Measurements from ENCODE around the gene TTC13. TPM values are rescaled to one million over a fixed set of nuclear protein-coding genes. Genes with fewer than 3 reads are reported as not detected.
A peak's percentile ranks its signal among the peaks of the same experiment; 100 is the strongest.
"Not testable (repeated sequence)": the region's sequence is repeated elsewhere in the genome, so short reads cannot be mapped to it uniquely, and the experiment has no call there.

TTC13 gene
- 10 to 100 TPM; 34.0 to 34.2 TPM for total RNA-seq

- POLR2A ChIA-PET: interaction anchor here (0.9 to 1.1 kb wide), 2 partner anchors 61 to 62 kb away, joined by 3 to 7 read pairs; no protein-coding TSS in a partner anchor
- Mint-ChIP-seq H3K9me3 (ENCODE audit: insufficient read depth) (no peaks in the 10 kb centered on the region), H3K27me3 (ENCODE audit: low read depth) (no peaks in the 10 kb centered on the region), H3K4me1 (ENCODE audit: low read depth) (peaks cover 31% of the 10 kb centered on the region), H3K36me3 (ENCODE audit: low read depth) (peaks cover 40% of the 10 kb centered on the region), H3K4me3 (peak within 1 kb of the TSS; percentile 96), H3K27ac (peak within 1 kb of the TSS; percentile 99)
- CTCF ChIA-PET: interaction anchor here (1.0 to 2.7 kb wide), 9 partner anchors 12 to 337 kb away, joined by 3 to 11 read pairs (median 5); partner anchors contain the start of gene COG2
- peak; percentile 98 for DNase-seq
- ATAC-seq: peak; percentile 96
Measured at GRCh38 chr1:230978491-230979388, at the start of gene TTC13, which contains the start of gene ARV1. TSS of gene TTC13 (minus strand) at chr1:230978861. CDS start at chr1:230978830, 31 bp downstream. TSS of gene ARV1 (plus strand) at chr1:230979094. CDS start at chr1:230979106, 12 bp downstream.

DNA sequence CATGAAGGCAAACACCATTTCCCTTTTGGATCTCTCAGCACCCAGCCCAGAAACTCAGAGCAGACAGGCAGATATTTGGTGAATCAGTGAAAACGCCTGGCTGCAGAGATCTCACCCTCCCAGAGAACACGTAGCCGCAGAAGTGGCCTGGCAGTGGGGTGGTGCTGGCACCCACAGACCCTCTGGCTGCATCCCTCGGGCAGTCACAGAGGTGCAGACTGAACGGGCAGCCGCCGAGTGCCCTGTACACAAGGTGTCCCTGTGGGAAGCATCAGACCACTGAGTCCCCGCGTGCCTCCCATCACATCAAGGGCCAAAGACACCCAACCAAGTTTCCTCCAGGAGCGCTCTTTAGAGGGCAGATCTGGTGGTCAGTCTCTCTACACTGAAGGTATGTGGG is 49.3 kb upstream of the TTC13 start:
- Mint-ChIP-seq H3K27me3 (ENCODE audit: low read depth) (no peaks in the 10 kb centered on the region), H3K4me3 (no peak overlapping the region), H3K27ac (no peak overlapping the region), H3K4me1 (ENCODE audit: low read depth) (peaks cover 13% of the 10 kb centered on the region), H3K36me3 (ENCODE audit: low read depth) (no peaks in the 10 kb centered on the region), H3K9me3 (ENCODE audit: insufficient read depth) (no peaks in the 10 kb centered on the region)
- DNase-seq (no peak), ATAC-seq (no peak)
- CTCF ChIA-PET: interaction anchor here (0.5 to 1.3 kb wide), 2 partner anchors 11 to 1690 kb away, joined by 3 to 4 read pairs; no protein-coding TSS in a partner anchor
- POLR2A ChIA-PET: interaction anchor here (0.6 kb wide), 1 partner anchor 21 kb away, joined by 3 read pairs; no protein-coding TSS in a partner anchor

GRCh38 chr1:231027136-231027925 is 48.7 kb upstream of the TTC13 start:
- ChIA-PET POLR2A (no interaction called here), CTCF (no interaction called here)
- Mint-ChIP-seq H3K27me3 (ENCODE audit: low read depth) (no peaks in the 10 kb centered on the region), H3K4me1 (ENCODE audit: low read depth) (peaks cover 10% of the 10 kb centered on the region), H3K36me3 (ENCODE audit: low read depth) (no peaks in the 10 kb centered on the region), H3K4me3 (no peak overlapping the region), H3K27ac (no peak overlapping the region), H3K9me3 (ENCODE audit: insufficient read depth) (no peaks in the 10 kb centered on the region)
- DNase-seq (no peak), ATAC-seq (no peak)

- POLR2A ChIA-PET: no interaction called here
- Mint-ChIP-seq H3K4me1 (ENCODE audit: low read depth) (peaks cover 10% of the 10 kb centered on the region), H3K4me3 (no peak overlapping the region), H3K36me3 (ENCODE audit: low read depth) (no peaks in the 10 kb centered on the region), H3K27me3 (ENCODE audit: low read depth) (no peaks in the 10 kb centered on the region), H3K27ac (no peak overlapping the region), H3K9me3 (ENCODE audit: insufficient read depth) (no peaks in the 10 kb centered on the region)
- DNase-seq (no peak), ATAC-seq (no peak)
- CTCF ChIA-PET: no interaction called here
Measured at GRCh38 chr1:231026576-231026975, 47.9 kb upstream of the TTC13 start.

DNA sequence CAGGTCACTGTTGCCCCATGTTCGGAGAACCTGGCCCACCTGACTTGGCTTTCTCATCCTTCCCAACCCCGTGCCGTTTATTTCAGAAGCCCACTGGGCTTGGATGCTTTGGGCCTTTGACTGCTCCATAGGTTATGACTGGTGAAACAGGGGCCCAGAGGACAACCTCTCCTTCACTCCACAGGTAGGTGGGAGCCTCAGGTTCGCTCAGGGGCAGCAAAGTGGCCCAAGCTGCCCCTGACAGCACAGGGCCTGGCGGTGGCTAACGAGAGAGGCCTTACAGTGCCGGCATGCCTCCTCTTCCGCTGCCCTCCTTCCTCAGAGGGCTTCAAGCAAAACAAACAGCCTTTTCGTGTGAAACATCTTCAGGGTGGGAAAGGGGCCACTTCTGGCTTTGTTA is 44.5 kb upstream of the TTC13 start:
- Mint-ChIP-seq H3K4me3 (no peak overlapping the region), H3K27me3 (ENCODE audit: low read depth) (no peaks in the 10 kb centered on the region), H3K36me3 (ENCODE audit: low read depth) (no peaks in the 10 kb centered on the region), H3K27ac (no peak overlapping the region), H3K4me1 (ENCODE audit: low read depth) (peaks cover 12% of the 10 kb centered on the region), H3K9me3 (ENCODE audit: insufficient read depth) (no peaks in the 10 kb centered on the region)
- ATAC-seq (no peak), DNase-seq (no peak)
- POLR2A ChIA-PET: no interaction called here
- CTCF ChIA-PET: no interaction called here

DNA sequence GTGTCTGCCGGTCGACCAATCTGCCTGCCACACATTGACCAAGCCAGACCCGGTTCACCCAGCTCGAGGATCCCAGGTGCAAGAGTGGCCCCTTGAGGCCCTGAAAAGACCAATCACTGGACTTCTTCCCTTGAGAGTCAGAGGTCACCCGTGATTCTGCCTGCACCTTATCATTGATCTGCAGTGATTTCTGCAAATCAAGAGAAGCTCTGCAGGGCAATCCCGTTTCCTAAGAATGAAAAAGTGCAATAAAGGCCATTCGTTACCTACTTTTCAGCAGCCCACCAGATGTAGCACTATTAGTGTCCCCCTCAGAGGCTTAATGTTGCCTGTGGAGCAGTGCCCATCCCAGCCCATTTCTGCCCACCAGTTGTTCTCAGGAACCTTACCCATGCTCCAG is 43.9 kb upstream of the TTC13 start:
- H3K27ac Mint-ChIP-seq; H3K9me3 Mint-ChIP-seq (ENCODE audit: insufficient read depth); DNase-seq; H3K4me3 Mint-ChIP-seq; CTCF ChIA-PET; POLR2A ChIA-PET; H3K27me3 Mint-ChIP-seq (ENCODE audit: low read depth); H3K36me3 Mint-ChIP-seq (ENCODE audit: low read depth); ATAC-seq: not testable (repeated sequence)
- H3K4me1 Mint-ChIP-seq (ENCODE audit: low read depth): peaks cover 12% of the 10 kb centered on the region

- ChIA-PET CTCF (no interaction called here), POLR2A (no interaction called here)
- Mint-ChIP-seq H3K9me3 (ENCODE audit: insufficient read depth) (no peaks in the 10 kb centered on the region), H3K4me1 (ENCODE audit: low read depth) (peaks cover 12% of the 10 kb centered on the region), H3K4me3 (no peak overlapping the region), H3K27ac (no peak overlapping the region), H3K27me3 (ENCODE audit: low read depth) (no peaks in the 10 kb centered on the region), H3K36me3 (ENCODE audit: low read depth) (no peaks in the 10 kb centered on the region)
- ATAC-seq (no peak), DNase-seq (no peak)
Measured at GRCh38 chr1:231021540-231022031, 42.9 kb upstream of the TTC13 start.

- H3K4me1 Mint-ChIP-seq (ENCODE audit: low read depth): peaks cover 12% of the 10 kb centered on the region
- no peak for DNase-seq
- H3K36me3 Mint-ChIP-seq (ENCODE audit: low read depth): no peaks in the 10 kb centered on the region
- peak overlapping the region; percentile 70 for H3K27ac Mint-ChIP-seq
- ChIA-PET CTCF (no interaction called here), POLR2A (no interaction called here)
- H3K4me3 Mint-ChIP-seq: no peak overlapping the region
- no peak for ATAC-seq
- H3K9me3 Mint-ChIP-seq (ENCODE audit: insufficient read depth): no peaks in the 10 kb centered on the region
- H3K27me3 Mint-ChIP-seq (ENCODE audit: low read depth): no peaks in the 10 kb centered on the region
Measured at GRCh38 chr1:231020816-231021215, 42.2 kb upstream of the TTC13 start.

DNA sequence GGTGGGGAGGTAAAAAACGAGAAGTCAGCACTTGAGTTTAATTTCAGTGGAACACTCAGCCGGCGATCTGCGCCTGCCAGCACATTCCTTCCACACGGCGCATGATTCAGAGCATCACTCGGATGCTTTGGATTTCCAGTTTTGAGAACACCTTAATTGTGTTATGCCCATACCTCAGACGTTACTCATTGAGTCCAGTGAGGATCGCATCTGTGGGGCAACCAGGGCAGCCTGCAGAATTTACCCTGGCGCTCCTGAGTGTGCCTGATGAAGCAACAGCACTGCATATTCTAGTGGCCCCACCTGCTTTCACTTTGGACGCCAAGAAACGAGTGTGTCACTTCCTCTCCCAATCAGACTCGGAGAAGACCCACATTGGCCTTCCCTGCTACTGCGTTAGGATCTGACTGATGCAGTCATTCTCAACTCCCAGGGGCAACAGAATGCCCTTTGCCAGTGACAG is 41.5 kb upstream of the TTC13 start:
- peak; percentile 30 for DNase-seq
- Mint-ChIP-seq H3K4me1 (ENCODE audit: low read depth) (peaks cover 12% of the 10 kb centered on the region), H3K27ac (peak overlapping the region; percentile 70), H3K4me3 (peak overlapping the region; percentile 46), H3K9me3 (ENCODE audit: insufficient read depth) (no peaks in the 10 kb centered on the region), H3K27me3 (ENCODE audit: low read depth) (no peaks in the 10 kb centered on the region), H3K36me3 (ENCODE audit: low read depth) (no peaks in the 10 kb centered on the region)
- peak; percentile 44 for ATAC-seq
- CTCF ChIA-PET: no interaction called here
- POLR2A ChIA-PET: no interaction called here

- Mint-ChIP-seq H3K4me1 (ENCODE audit: low read depth) (peaks cover 12% of the 10 kb centered on the region), H3K4me3 (no peak overlapping the region), H3K27ac (no peak overlapping the region), H3K36me3 (ENCODE audit: low read depth) (no peaks in the 10 kb centered on the region), H3K27me3 (ENCODE audit: low read depth) (no peaks in the 10 kb centered on the region), H3K9me3 (ENCODE audit: insufficient read depth) (no peaks in the 10 kb centered on the region)
- no peak for ATAC-seq
- CTCF ChIA-PET: no interaction called here
- DNase-seq: no peak
- POLR2A ChIA-PET: no interaction called here
Measured at GRCh38 chr1:231019711-231020110, 41.0 kb upstream of the TTC13 start.

- CTCF ChIA-PET: no interaction called here
- H3K4me1 Mint-ChIP-seq (ENCODE audit: low read depth): peaks cover 12% of the 10 kb centered on the region
- no peaks in the 10 kb centered on the region for H3K36me3 Mint-ChIP-seq (ENCODE audit: low read depth)
- no peaks in the 10 kb centered on the region for H3K9me3 Mint-ChIP-seq (ENCODE audit: insufficient read depth)
- H3K27ac Mint-ChIP-seq: no peak overlapping the region
- H3K27me3 Mint-ChIP-seq (ENCODE audit: low read depth): no peaks in the 10 kb centered on the region
- DNase-seq: no peak
- POLR2A ChIA-PET: no interaction called here
- ATAC-seq: no peak
- no peak overlapping the region for H3K4me3 Mint-ChIP-seq
Measured at GRCh38 chr1:231016966-231017365, 38.3 kb upstream of the TTC13 start.

DNA sequence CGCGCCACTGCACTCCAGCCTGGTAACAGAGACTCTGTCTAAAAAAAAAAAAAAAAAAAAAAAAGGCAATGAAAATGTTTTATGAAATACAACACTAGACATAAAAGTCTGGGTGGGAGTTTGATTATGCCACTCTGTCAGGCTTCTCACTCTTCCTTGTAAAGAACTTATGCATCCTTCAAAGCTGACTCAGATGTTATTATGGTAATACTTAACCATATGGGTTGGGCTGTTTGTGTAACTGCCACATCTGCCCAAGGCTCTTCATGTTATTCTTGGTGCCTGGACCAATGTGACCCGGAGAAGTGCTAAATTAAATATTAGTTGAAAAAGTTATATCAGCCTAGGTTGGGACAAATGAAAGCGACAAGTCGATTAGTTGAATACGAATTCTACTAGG is 37.6 kb upstream of the TTC13 start:
- Mint-ChIP-seq H3K9me3 (ENCODE audit: insufficient read depth) (no peaks in the 10 kb centered on the region), H3K27ac (no peak overlapping the region), H3K27me3 (ENCODE audit: low read depth) (no peaks in the 10 kb centered on the region), H3K36me3 (ENCODE audit: low read depth) (no peaks in the 10 kb centered on the region), H3K4me3 (no peak overlapping the region), H3K4me1 (ENCODE audit: low read depth) (peaks cover 12% of the 10 kb centered on the region)
- no peak for ATAC-seq
- CTCF ChIA-PET: interaction anchor here (1.2 kb wide), 1 partner anchor 68 kb away, joined by 3 read pairs; no protein-coding TSS in a partner anchor
- POLR2A ChIA-PET: no interaction called here
- no peak for DNase-seq
